K562 (cell line): ENCODE results near the gene YOD1. TPM values are rescaled to one million over a fixed set of nuclear protein-coding genes. Genes with fewer than 3 reads are reported as not detected.
A peak's percentile ranks its signal among the peaks of the same experiment; 100 is the strongest.

ENCODE experiments used
- FIP1L1 ChIP-seq: fragments of 200-400 bp; formaldehyde crosslinking; IDR thresholded peaks from 2 replicates; pipeline ENCODE4 v1.6.1; 2018; ENCODE audit warnings: mild to moderate bottlenecking, low read depth, low read length; ENCODE audit not compliant: poor library complexity, severe bottlenecking
- HNRNPH1 ChIP-seq: fragments of 200-400 bp; formaldehyde crosslinking; optimal IDR thresholded peaks from 2 replicates; pipeline ENCODE3; 2017; ENCODE audit warnings: low read depth, mild to moderate bottlenecking, low read length, moderate library complexity
- MCM3 ChIP-seq: fragments of 450-650 bp; IDR thresholded peaks from 2 replicates; pipeline ENCODE4 v1.6.1; 2016
- POLR3G ChIP-seq: IDR thresholded peaks from 2 replicates; pipeline ENCODE4 v1.6.1; 2011; ENCODE audit not compliant: insufficient read length, insufficient replicate concordance; ENCODE audit errors: extremely low read depth
- SRSF3 ChIP-seq: fragments of 200-400 bp; formaldehyde crosslinking; IDR thresholded peaks from 2 replicates; pipeline ENCODE4 v1.6.1; 2016; ENCODE audit warnings: mild to moderate bottlenecking, low read length, moderate library complexity; ENCODE audit not compliant: insufficient read depth
- TEAD2 ChIP-seq: fragments of 450-650 bp; IDR thresholded peaks from 2 replicates; pipeline ENCODE4 v1.6.1; 2016; ENCODE audit warnings: missing genetic modification characterization, control low read depth, missing compliant biosample characterization
- TSC22D4 ChIP-seq: fragments of 450-650 bp; IDR thresholded peaks from 2 replicates; pipeline ENCODE4 v1.6.1; 2016; ENCODE audit warnings: missing genetic modification characterization, missing biosample characterization, control low read depth
- ZBTB1 ChIP-seq: sonication (generic); formaldehyde crosslinking; IDR thresholded peaks from 2 replicates; pipeline ENCODE4 v1.8.1; 2023; ENCODE audit warnings: missing genetic modification reagents, low read depth, mild to moderate bottlenecking, borderline replicate concordance
- ZNF583 ChIP-seq: fragments of 250-450 bp; sonication (Bioruptor Pico); IDR thresholded peaks from 2 replicates; pipeline ENCODE4 v1.4.0; 2020
- ZNF699 ChIP-seq: fragments of 250-450 bp; sonication (Bioruptor Pico); IDR thresholded peaks from 2 replicates; pipeline ENCODE4 v1.8.0; 2021; ENCODE audit warnings: mild to moderate bottlenecking, moderate library complexity; ENCODE audit not compliant: insufficient replicate concordance
- ZNF766 ChIP-seq: fragments of 200-800 bp; sonication (Bioruptor generic); conservative IDR thresholded peaks from 2 replicates; pipeline ENCODE4 v1.6.1; 2016; ENCODE audit warnings: missing genetic modification characterization, missing compliant biosample characterization
- polyA plus RNA-seq, 8 experiments: library from polyadenylated mRNA; depleted of rRNA in 4 of 8; stranded (reverse) in 5 of 8; unstranded in 3 of 8; fragments of >200 nt; fragmentation: Nextera tagmentation in 2 of 8; fragmentation: Illumina TruSeq in 1 of 8; extraction: Ambion mirVana in 2 of 8; extraction: Trizol in 1 of 8; gene quantifications; 2 replicates each; pipeline versions ENCODE4 v1.2.1 to v1.2.3, GENCODE V29; 2011 to 2014; ENCODE audit warnings: inconsistent platforms in 1 of 8, missing spikeins in 1 of 8
- total RNA-seq, 7 experiments: library from RNA; depleted of rRNA in 6 of 7; stranded (reverse); fragments of >200 nt in 6 of 7; fragmentation: Illumina TruSeq in 2 of 7; extraction: Trizol in 2 of 7; gene quantifications; 2 replicates each; pipeline versions ENCODE4 v1.2.1 to v1.2.3, GENCODE V29; 2011 to 2021; ENCODE audit warnings: low replicate concordance in 1 of 7
- TF ChIP-seq, protein P1 (sequence below): fragments of 250-450 bp; sonication (Bioruptor Pico); IDR thresholded peaks from 2 replicates; pipeline ENCODE4 v1.8.0; 2021; ENCODE audit warnings: moderate library complexity, mild to moderate bottlenecking, inconsistent platforms
- TF ChIP-seq, protein P2 (sequence below): fragments of 250-450 bp; sonication (Bioruptor Pico); IDR thresholded peaks from 2 replicates; pipeline ENCODE4 v1.4.0; 2020; ENCODE audit warnings: borderline replicate concordance
- TF ChIP-seq, protein P3 (sequence below): fragments of 250-450 bp; sonication (Bioruptor Pico); IDR thresholded peaks from 2 replicates; pipeline ENCODE4 v1.5.0; 2021
- TF ChIP-seq, protein P4 (sequence below): fragments of 200-800 bp; sonication (Bioruptor generic); IDR thresholded peaks from 2 replicates; pipeline ENCODE4 v1.6.1; 2017; ENCODE audit warnings: missing genetic modification characterization, missing compliant biosample characterization
- TF ChIP-seq, protein P5 (sequence below): IDR thresholded peaks from 2 replicates; pipeline ENCODE4 v1.6.1; 2012; ENCODE audit warnings: low read depth, low read length, improper control_type of control experiment, borderline replicate concordance
- TF ChIP-seq, protein P6 (sequence below): sonication (generic); formaldehyde crosslinking; IDR thresholded peaks from 2 replicates; pipeline ENCODE4 v1.8.0; 2022; ENCODE audit warnings: missing genetic modification reagents, mild to moderate bottlenecking, moderate library complexity, borderline replicate concordance

The YOD1 gene
- total and polyA plus RNA-seq, 9 of the 15 experiments (the other 6 are each of a cell fraction or from before 2014, with no cell fraction given), result 18.2 to 78.1 (median 46.9) TPM

DNA sequence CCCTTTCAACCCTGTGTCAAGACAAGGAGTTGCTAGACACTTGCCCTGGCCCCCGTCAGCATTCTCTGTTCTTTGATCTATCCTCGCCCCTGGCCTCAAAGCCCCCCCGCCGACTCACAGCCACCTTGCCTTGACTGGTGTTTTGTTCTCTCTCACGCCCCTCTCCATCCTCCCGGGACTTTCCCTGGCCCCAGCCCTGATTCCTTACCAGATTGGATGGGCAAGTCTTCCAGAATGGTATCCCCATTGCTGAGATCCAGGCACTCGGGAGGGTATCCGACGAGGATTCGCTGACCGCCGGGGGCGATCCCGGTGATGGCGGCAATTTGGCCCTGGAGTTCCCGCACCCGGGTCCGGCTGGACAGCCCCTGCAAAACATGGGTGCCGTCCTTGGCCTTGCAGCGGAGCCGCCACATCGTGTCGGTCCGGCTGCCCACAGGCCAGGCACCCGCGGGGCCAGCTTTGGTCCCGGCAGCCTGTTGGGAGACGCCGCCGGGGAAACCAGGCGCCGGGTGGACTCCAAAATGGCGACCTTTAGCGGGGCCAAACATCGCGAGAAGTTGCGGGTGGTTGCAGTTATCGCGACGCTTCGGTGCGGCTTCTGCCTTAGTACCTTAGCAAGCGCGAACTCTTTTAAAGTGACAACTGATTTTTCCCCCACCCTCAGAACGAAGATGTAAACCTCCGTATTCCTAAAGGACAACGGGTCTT is 373 bp downstream of the YOD1 start (continued):
- TF ChIP-seq, protein P1, sequence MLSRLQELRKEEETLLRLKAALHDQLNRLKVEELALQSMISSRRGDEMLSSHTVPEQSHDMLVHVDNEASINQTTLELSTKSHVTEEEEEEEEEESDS, result no peak
- TF ChIP-seq TSC22D4, result no peak
- TF ChIP-seq MCM3, result no peak
- TF ChIP-seq SRSF3, result 0 out of 2 replicates have a peak, but pooled peaks have one; percentile 61
- TF ChIP-seq, protein P2, sequence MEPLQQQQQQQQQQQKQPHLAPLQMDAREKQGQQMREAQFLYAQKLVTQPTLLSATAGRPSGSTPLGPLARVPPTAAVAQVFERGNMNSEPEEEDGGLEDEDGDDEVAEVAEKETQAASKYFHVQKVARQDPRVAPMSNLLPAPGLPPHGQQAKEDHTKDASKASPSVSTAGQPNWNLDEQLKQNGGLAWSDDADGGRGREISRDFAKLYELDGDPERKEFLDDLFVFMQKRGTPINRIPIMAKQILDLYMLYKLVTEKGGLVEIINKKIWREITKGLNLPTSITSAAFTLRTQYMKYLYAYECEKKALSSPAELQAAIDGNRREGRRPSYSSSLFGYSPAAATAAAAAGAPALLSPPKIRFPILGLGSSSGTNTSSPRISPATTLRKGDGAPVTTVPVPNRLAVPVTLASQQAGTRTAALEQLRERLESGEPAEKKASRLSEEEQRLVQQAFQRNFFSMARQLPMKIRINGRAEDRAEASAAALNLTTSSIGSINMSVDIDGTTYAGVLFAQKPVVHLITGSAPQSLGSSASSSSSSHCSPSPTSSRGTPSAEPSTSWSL (CRISPR knock-in tag), result 0 out of 2 replicates have a peak, but pooled peaks have one; percentile 32
- no peak for TF ChIP-seq ZNF766 (CRISPR knock-in tag)
- no peak for TF ChIP-seq HNRNPH1
- no peak for TF ChIP-seq POLR3G
- TF ChIP-seq ZNF699 (CRISPR knock-in tag), result no peak
- TF ChIP-seq ZBTB1 (CRISPR knock-in tag), result no peak; the same call in 1 of the 2 replicates
- TF ChIP-seq ZNF583 (CRISPR knock-in tag), result no peak
- no peak for TF ChIP-seq FIP1L1
- TF ChIP-seq, protein P3, sequence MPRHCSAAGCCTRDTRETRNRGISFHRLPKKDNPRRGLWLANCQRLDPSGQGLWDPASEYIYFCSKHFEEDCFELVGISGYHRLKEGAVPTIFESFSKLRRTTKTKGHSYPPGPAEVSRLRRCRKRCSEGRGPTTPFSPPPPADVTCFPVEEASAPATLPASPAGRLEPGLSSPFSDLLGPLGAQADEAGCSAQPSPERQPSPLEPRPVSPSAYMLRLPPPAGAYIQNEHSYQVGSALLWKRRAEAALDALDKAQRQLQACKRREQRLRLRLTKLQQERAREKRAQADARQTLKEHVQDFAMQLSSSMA (CRISPR knock-in tag), result 0 out of 2 replicates have a peak, but pooled peaks have one; percentile 9
- TF ChIP-seq, protein P4, sequence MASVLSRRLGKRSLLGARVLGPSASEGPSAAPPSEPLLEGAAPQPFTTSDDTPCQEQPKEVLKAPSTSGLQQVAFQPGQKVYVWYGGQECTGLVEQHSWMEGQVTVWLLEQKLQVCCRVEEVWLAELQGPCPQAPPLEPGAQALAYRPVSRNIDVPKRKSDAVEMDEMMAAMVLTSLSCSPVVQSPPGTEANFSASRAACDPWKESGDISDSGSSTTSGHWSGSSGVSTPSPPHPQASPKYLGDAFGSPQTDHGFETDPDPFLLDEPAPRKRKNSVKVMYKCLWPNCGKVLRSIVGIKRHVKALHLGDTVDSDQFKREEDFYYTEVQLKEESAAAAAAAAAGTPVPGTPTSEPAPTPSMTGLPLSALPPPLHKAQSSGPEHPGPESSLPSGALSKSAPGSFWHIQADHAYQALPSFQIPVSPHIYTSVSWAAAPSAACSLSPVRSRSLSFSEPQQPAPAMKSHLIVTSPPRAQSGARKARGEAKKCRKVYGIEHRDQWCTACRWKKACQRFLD (CRISPR knock-in tag), result peak; percentile 64; the same call in 1 of the 2 replicates
- TF ChIP-seq, protein P5, sequence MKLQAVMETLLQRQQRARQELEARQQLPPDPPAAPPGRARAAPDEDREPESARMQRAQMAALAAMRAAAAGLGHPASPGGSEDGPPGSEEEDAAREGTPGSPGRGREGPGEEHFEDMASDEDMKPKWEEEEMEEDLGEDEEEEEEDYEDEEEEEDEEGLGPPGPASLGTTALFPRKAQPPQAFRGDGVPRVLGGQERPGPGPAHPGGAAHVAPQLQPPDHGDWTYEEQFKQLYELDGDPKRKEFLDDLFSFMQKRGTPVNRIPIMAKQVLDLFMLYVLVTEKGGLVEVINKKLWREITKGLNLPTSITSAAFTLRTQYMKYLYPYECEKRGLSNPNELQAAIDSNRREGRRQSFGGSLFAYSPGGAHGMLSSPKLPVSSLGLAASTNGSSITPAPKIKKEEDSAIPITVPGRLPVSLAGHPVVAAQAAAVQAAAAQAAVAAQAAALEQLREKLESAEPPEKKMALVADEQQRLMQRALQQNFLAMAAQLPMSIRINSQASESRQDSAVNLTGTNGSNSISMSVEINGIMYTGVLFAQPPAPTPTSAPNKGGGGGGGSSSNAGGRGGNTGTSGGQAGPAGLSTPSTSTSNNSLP, result no peak
- TF ChIP-seq, protein P6, sequence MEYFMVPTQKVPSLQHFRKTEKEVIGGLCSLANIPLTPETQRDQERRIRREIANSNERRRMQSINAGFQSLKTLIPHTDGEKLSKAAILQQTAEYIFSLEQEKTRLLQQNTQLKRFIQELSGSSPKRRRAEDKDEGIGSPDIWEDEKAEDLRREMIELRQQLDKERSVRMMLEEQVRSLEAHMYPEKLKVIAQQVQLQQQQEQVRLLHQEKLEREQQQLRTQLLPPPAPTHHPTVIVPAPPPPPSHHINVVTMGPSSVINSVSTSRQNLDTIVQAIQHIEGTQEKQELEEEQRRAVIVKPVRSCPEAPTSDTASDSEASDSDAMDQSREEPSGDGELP (CRISPR knock-in tag), result peak; percentile 74; the same call in 1 of the 2 replicates
- no peak for TF ChIP-seq TEAD2 (tag)
